K562 (cell line): Measurements from ENCODE around the gene NRIP2. TPM values are rescaled to one million over a fixed set of nuclear protein-coding genes. Genes with fewer than 3 reads are reported as not detected.

Experiments
- ATAC-seq: fragments of 200-7000 bp; cut with Tn5 transposase; 3 replicates; pipeline ENCODE4 v1.9.1; 2020; ENCODE audit warnings: moderate library complexity
- BruUV-seq: library from RNA; stranded (reverse); fragments of 400-500 nt; replicated peaks from 2 replicates; lab custom pipeline; 2021; lab: Mats Ljungman, UMichigan
- CTCF ChIA-PET: fragments of 300-600 bp; formaldehyde crosslinking; extraction: SDS; loops from one replicate; lab custom pipeline; 2021; ENCODE audit warnings: low intra/inter-chr PET ratio; lab: Yijun Ruan, JAX
- POLR2A ChIA-PET: fragments of 300-600, 350-650 bp; sonication (Branson Sonifier 250); formaldehyde crosslinking; extraction: SDS; loops from one replicate; lab custom pipeline; 2021; ENCODE audit warnings: antibody characterized with exemption, inconsistent platforms; lab: Yijun Ruan, JAX
- DNase-seq, 4 experiments: peaks; one replicate each; pipeline versions ENCODE4 v3.0.0 to v3.0.0-alpha.2; 2011 to 2018; ENCODE audit warnings: low spot score in 3 of 4, mixed read lengths in 3 of 4; ENCODE audit errors: extremely low read depth in 1 of 4
- FAIRE-seq: peaks from 2 replicates; lab custom pipeline; 2011; peaks lifted over from hg19 to GRCh38; lab: Jason Lieb, UNC
- H2AFZ ChIP-seq: 2 replicates; pipeline ENCODE4 v1.6.0; 2011; ENCODE audit warnings: low read depth, low read length, control low read depth, inconsistent platforms
- H3K27ac ChIP-seq: fragments of 200-600 bp; 3 replicates; pipeline ENCODE4 v1.8.0; 2011; ENCODE audit warnings: low read depth, mild to moderate bottlenecking, control low read depth, inconsistent platforms, low read length, moderate library complexity, mixed read lengths; ENCODE audit errors: extremely low read depth
- H3K27me3 ChIP-seq, 2 experiments: fragments of 300-600 bp in 1 of 2; 2 replicates in 1 of 2; 3 replicates in 1 of 2; pipeline versions ENCODE4 v1.6.0 to v1.8.0; 2011; ENCODE audit warnings: inconsistent platforms in 2 of 2, low read length in 2 of 2, mild to moderate bottlenecking in 1 of 2, mixed read lengths in 1 of 2, moderate library complexity in 1 of 2; ENCODE audit not compliant: control insufficient read depth in 2 of 2, insufficient read depth in 2 of 2
- H3K36me3 ChIP-seq: fragments of 300-600 bp; 3 replicates; pipeline ENCODE4 v1.8.0; 2011; ENCODE audit warnings: mild to moderate bottlenecking, low read length, inconsistent platforms; ENCODE audit not compliant: control insufficient read depth, insufficient read depth
- H3K4me1 ChIP-seq, 2 experiments: fragments of 200-600 bp in 1 of 2; replicated peaks in 1 of 2; 2 replicates in 1 of 2; 3 replicates in 1 of 2; pipeline versions ENCODE4 v1.5.1 to v1.8.0; 2011; ENCODE audit warnings: inconsistent platforms in 2 of 2, low read length in 2 of 2, mild to moderate bottlenecking in 1 of 2, mixed read lengths in 1 of 2, moderate library complexity in 1 of 2; ENCODE audit not compliant: control insufficient read depth in 2 of 2, insufficient read depth in 2 of 2
- H3K4me2 ChIP-seq: 2 replicates; pipeline ENCODE4 v1.6.1; 2011; ENCODE audit warnings: low read length, control low read depth, inconsistent platforms, mixed read lengths; ENCODE audit not compliant: insufficient read depth
- H3K4me3 ChIP-seq: fragments of 200-600 bp; sonication (generic), shearing (Covaris generic); 2 replicates; pipeline ENCODE4 v1.5.1; 2016; ENCODE audit warnings: control low read depth, inconsistent platforms
- H3K79me2 ChIP-seq: fragments of 200-600 bp; 3 replicates; pipeline ENCODE4 v1.8.0; 2011; ENCODE audit warnings: low read length, inconsistent platforms; ENCODE audit not compliant: control insufficient read depth, insufficient read depth
- H3K9ac ChIP-seq, 2 experiments: 2 replicates each; pipeline versions ENCODE4 v1.6.0 to v1.6.1; 2011; ENCODE audit warnings: low read depth in 2 of 2, low read length in 2 of 2, control low read depth in 1 of 2, inconsistent platforms in 1 of 2, mild to moderate bottlenecking in 1 of 2, mixed read lengths in 1 of 2; ENCODE audit not compliant: insufficient read depth in 1 of 2
- H3K9me1 ChIP-seq: one replicate; pipeline ENCODE4 v1.6.0; 2011; ENCODE audit warnings: inconsistent platforms, mild to moderate bottlenecking, low read length, moderate library complexity; ENCODE audit not compliant: control insufficient read depth, insufficient read depth
- H3K9me3 ChIP-seq: replicated peaks from 2 replicates; pipeline ENCODE4 v1.5.1; 2011; ENCODE audit warnings: low read depth, low read length, inconsistent platforms; ENCODE audit not compliant: control insufficient read depth, insufficient read depth
- H4K20me1 ChIP-seq: replicated peaks from 2 replicates; pipeline ENCODE4 v1.6.1; 2011; ENCODE audit warnings: low read length, inconsistent platforms, mixed read lengths; ENCODE audit not compliant: control insufficient read depth, insufficient read depth
- CC2D1A ChIP-seq: fragments of 450-650 bp; IDR thresholded peaks from 2 replicates; pipeline ENCODE4 v1.6.1; 2017; ENCODE audit warnings: mild to moderate bottlenecking
- CHCHD3 ChIP-seq: fragments of 250-450 bp; sonication (Bioruptor Pico); IDR thresholded peaks from 2 replicates; pipeline ENCODE4 v2.1.2; 2022; ENCODE audit warnings: mild to moderate bottlenecking
- CLOCK ChIP-seq: fragments of 250-450 bp; sonication (Bioruptor Pico); IDR thresholded peaks from 2 replicates; pipeline ENCODE4 v1.4.0; 2020; ENCODE audit warnings: mild to moderate bottlenecking, moderate library complexity, borderline replicate concordance
- ELF1 ChIP-seq: fragments of 200-800 bp; sonication (Bioruptor generic); IDR thresholded peaks from 2 replicates; pipeline ENCODE4 v1.6.1; 2016; ENCODE audit warnings: missing genetic modification characterization, missing compliant biosample characterization
- ELK1 ChIP-seq: sonication (generic); formaldehyde crosslinking; IDR thresholded peaks from 2 replicates; pipeline ENCODE4 v1.8.1; 2022; ENCODE audit warnings: missing genetic modification reagents
- EP400 ChIP-seq: fragments of 450-650 bp; IDR thresholded peaks from 2 replicates; pipeline ENCODE4 v1.6.1; 2017; ENCODE audit warnings: antibody characterized with exemption, mild to moderate bottlenecking, moderate library complexity
- HBP1 ChIP-seq: fragments of 450-650 bp; formaldehyde crosslinking; IDR thresholded peaks from 2 replicates; pipeline ENCODE4 v1.4.0; 2022; ENCODE audit warnings: missing genetic modification characterization
- MTA3 ChIP-seq: fragments of 450-650 bp; formaldehyde crosslinking; IDR thresholded peaks from 2 replicates; pipeline ENCODE4 v1.6.1; 2017; ENCODE audit warnings: mild to moderate bottlenecking, borderline replicate concordance
- MYBL2 ChIP-seq, 2 experiments: fragments of 450-650 bp in 1 of 2; sonication (generic) in 1 of 2; formaldehyde crosslinking in 1 of 2; IDR thresholded peaks; 2 replicates each; pipeline versions ENCODE4 v1.6.1 to v1.8.1; 2017 to 2022; ENCODE audit warnings: borderline replicate concordance in 1 of 2, inconsistent platforms in 1 of 2, low read depth in 1 of 2, mild to moderate bottlenecking in 1 of 2, missing genetic modification reagents in 1 of 2, moderate library complexity in 1 of 2
- NFIC ChIP-seq: fragments of 450-650 bp; IDR thresholded peaks from 2 replicates; pipeline ENCODE4 v1.6.1; 2017; ENCODE audit warnings: mild to moderate bottlenecking, inconsistent platforms
- RNF2 ChIP-seq: sonication (generic); IDR thresholded peaks from 2 replicates; pipeline ENCODE4 v1.6.1; 2016
- SIN3A ChIP-seq, 2 experiments: fragments of 150-350 bp in 1 of 2; IDR thresholded peaks; 2 replicates each; pipeline ENCODE4 v1.6.1; 2011 to 2016; ENCODE audit warnings: borderline replicate concordance in 2 of 2, low read depth in 2 of 2, low read length in 2 of 2, mild to moderate bottlenecking in 2 of 2, moderate library complexity in 2 of 2; ENCODE audit not compliant: control insufficient read depth in 1 of 2
- SRSF9 ChIP-seq: fragments of 200-400 bp; formaldehyde crosslinking; IDR thresholded peaks from 2 replicates; pipeline ENCODE4 v1.6.1; 2017; ENCODE audit warnings: low read depth, low read length, borderline replicate concordance
- SUPT5H ChIP-seq: fragments of 450-650 bp; IDR thresholded peaks from 2 replicates; pipeline ENCODE4 v1.6.1; 2016
- THAP12 ChIP-seq: fragments of 250-450 bp; sonication (Bioruptor Pico); IDR thresholded peaks from 2 replicates; pipeline ENCODE4 v1.9.0; 2021; ENCODE audit warnings: mild to moderate bottlenecking, inconsistent platforms
- ZBTB17 ChIP-seq: fragments of 450-650 bp; formaldehyde crosslinking; IDR thresholded peaks from 2 replicates; pipeline ENCODE4 v1.4.0; 2020; ENCODE audit warnings: mild to moderate bottlenecking
- WGBS: fragments of 100-300 bp; shearing (Covaris generic); methylation state at CpG from one replicate; pipeline ENCODE4 v1.1.6; 2016; ENCODE audit warnings: low coverage, mixed read lengths; ENCODE audit not compliant: insufficient coverage; ENCODE audit errors: missing lambda C conversion rate; 5-methylcytosine and 5-hydroxymethylcytosine counted together
- in situ Hi-C: fragments of 300-500 bp; cut with MboI; formaldehyde crosslinking; loops from 4 replicates; pipeline ENCODE4 v1.15.0; 2018; ENCODE audit warnings: inconsistent platforms, mixed read lengths
- intact Hi-C: fragments of 100-400 bp; cut with micrococcal nuclease; formaldehyde crosslinking; loops from 2 replicates; pipeline ENCODE4 v1.14.2; 2022
- polyA plus RNA-seq, 8 experiments: library from polyadenylated mRNA; depleted of rRNA in 4 of 8; stranded (reverse) in 5 of 8; unstranded in 3 of 8; fragments of >200 nt; fragmentation: Nextera tagmentation in 2 of 8; fragmentation: Illumina TruSeq in 1 of 8; extraction: Ambion mirVana in 2 of 8; extraction: Trizol in 1 of 8; gene quantifications; 2 replicates each; pipeline versions ENCODE4 v1.2.1 to v1.2.3, GENCODE V29; 2011 to 2014; ENCODE audit warnings: inconsistent platforms in 1 of 8, missing spikeins in 1 of 8
- total RNA-seq, 7 experiments: library from RNA; depleted of rRNA in 6 of 7; stranded (reverse); fragments of >200 nt in 6 of 7; fragmentation: Illumina TruSeq in 2 of 7; extraction: Trizol in 2 of 7; gene quantifications; 2 replicates each; pipeline versions ENCODE4 v1.2.1 to v1.2.3, GENCODE V29; 2011 to 2021; ENCODE audit warnings: low replicate concordance in 1 of 7

NRIP2 gene
- total and polyA plus RNA-seq, 9 of the 15 experiments (the other 6 are each of a cell fraction or from before 2014, with no cell fraction given) = 0.07 to 0.10 TPM; not detected in 7

GRCh38 chr12:2791089-2791488 lies 43.7 kb downstream of the NRIP2 start:
- no peak overlapping the region for H3K4me3 ChIP-seq
- intact Hi-C loops = no loop called here
- peaks cover 3% of the 10 kb centered on the region; the same call in 1 of the 2 replicates for H4K20me1 ChIP-seq
- no peak overlapping the region for H3K27ac ChIP-seq
- POLR2A ChIA-PET = interaction anchor here (0.7 kb wide), 1 partner anchor 48 kb away, joined by 3 read pairs; no protein-coding TSS in a partner anchor
- ATAC-seq (no peak), FAIRE-seq (no peak), DNase-seq (no peak)
- H3K9me1 ChIP-seq = no peaks in the 10 kb centered on the region
- WGBS = 68% methylated on average over 2 of the region's 6 CpGs
- BruUV-seq = no TSS peak
- no peak overlapping the region for H3K4me2 ChIP-seq
- CTCF ChIA-PET = no interaction called here
- in situ Hi-C loops = no loop called here
- H3K4me1 ChIP-seq = peaks cover 12 to 28% of the 10 kb centered on the region in 2 experiments; a peak in 4 of 5 replicates
- H3K27me3 ChIP-seq = peaks cover 0 to 5% of the 10 kb centered on the region in 2 experiments; a peak in 2 of 5 replicates
- H3K36me3 ChIP-seq = peaks cover 2% of the 10 kb centered on the region; the same call in 2 of the 3 replicates
- H2AFZ ChIP-seq = no peak overlapping the region
- no peaks in the 10 kb centered on the region for H3K9me3 ChIP-seq
- H3K9ac ChIP-seq = no peak overlapping the region
- peaks cover 12% of the 10 kb centered on the region for H3K79me2 ChIP-seq
- TF ChIP-seq HBP1 (no peak), ELF1 (tag) (no peak), CHCHD3 (CRISPR knock-in tag) (no peak), ZBTB17 (CRISPR knock-in tag) (no peak), EP400 (no peak), MTA3 (no peak), SUPT5H (no peak), THAP12 (CRISPR knock-in tag) (no peak), ELK1 (CRISPR knock-in tag) (no peak), CLOCK (CRISPR knock-in tag) (no peak), CC2D1A (no peak), SIN3A (IDR thresholded peaks at IDR 0.05; ENCODE audit: borderline replicate concordance in 2 of 2, control insufficient read depth in 1 of 2, low read depth in 2 of 2, low read length in 2 of 2) (no peak), NFIC (no peak), MYBL2 (IDR thresholded peaks at IDR 0.05; ENCODE audit: low read depth) (no peak), MYBL2 (CRISPR knock-in tag; IDR thresholded peaks at IDR 0.05; ENCODE audit: borderline replicate concordance) (no peak), RNF2 (no peak), SRSF9 (no peak)
